ENCODE data around the gene UBTF.

UBTF gene

GRCh38 chr17:44214896-44215295 is 4.6 kb downstream of the UBTF start:
- no peak for DNase-seq

- no peak for DNase-seq
These were observed 5.3 kb downstream of the UBTF start for GRCh38 chr17:44214230-44214494.

DNA sequence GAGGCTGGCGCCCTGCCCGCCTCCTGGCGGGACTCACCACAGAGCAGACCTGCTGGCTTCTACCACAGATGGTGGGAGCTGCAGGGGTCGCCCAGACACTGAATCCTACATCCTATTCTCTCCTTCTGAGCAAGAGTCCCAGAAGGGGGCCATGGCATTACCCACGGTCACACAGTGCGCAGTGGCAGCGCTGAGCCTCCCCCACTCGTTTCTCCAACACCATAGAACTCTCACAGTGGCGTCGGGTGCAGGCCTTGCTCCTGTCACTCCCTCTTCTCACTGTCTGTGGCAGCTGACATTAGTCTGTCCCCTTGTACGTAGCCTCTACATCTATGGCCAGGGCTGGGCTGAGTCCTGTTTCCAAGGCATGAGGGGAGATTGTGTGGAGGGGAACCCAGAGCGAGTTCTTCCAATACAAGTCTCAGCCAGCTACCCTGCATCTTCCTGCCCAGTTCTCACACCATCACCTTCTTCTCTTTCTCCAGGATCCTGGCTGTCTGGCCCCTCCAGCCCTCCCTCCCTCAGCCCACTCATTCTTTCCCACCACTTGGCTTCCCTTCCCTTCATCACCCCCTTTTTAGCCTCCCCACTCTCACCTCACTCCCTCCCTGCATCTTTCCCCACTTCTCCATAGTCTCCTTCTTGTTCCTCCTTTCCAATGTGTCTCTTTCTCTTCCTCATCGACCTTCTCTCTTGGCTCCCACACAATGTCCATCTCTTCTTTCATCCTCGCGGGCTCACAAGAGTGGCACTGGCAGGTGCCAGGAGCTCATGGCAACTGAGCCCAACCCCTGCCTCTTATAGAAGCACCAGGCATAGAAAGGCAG is 5.9 kb downstream of the UBTF start:
- DNase-seq: no peak

DNA sequence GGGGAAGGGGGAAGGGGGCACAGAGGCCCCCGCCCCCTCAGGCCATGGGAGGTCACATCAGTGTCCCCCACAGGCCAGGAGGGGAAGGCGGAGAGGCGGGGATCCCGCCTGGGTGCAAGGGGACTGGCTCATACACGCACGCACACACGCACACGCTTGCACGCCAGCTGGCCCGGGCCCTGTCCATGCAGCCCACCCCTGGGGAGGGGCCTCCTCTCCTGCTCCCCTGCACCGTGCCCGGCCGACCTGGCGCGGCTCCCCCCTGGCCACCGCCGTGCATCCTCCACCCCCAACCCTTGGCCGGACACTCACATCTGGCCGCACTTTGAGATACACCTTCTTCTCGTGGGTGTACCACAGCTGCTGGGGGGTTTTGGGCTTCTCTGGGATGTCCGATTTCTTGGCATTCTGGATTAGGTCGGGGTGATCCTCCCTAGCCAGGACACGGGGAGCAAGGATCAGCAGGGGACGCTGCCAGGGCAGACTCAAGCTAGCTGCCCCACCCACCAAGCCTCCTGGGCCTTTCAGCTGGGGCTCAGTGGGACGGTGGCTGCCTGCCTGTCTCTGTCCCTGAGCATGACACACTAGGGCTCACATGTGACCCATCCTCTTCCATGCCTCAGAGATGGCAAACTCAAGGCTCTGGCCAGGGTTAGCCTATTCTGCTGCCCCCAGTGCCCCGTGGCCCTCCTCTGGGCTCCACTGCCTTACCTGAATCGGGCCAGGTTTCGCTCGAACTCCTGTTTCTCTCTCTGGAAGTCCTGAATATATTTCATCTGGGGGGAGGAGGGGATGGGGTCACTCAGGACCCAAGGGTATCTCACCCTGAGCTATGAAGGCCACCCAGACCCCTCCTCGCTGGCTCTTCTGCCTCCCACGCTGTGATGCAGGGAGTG is 6.7 kb downstream of the UBTF start:
- DNase-seq: no peak

DNA sequence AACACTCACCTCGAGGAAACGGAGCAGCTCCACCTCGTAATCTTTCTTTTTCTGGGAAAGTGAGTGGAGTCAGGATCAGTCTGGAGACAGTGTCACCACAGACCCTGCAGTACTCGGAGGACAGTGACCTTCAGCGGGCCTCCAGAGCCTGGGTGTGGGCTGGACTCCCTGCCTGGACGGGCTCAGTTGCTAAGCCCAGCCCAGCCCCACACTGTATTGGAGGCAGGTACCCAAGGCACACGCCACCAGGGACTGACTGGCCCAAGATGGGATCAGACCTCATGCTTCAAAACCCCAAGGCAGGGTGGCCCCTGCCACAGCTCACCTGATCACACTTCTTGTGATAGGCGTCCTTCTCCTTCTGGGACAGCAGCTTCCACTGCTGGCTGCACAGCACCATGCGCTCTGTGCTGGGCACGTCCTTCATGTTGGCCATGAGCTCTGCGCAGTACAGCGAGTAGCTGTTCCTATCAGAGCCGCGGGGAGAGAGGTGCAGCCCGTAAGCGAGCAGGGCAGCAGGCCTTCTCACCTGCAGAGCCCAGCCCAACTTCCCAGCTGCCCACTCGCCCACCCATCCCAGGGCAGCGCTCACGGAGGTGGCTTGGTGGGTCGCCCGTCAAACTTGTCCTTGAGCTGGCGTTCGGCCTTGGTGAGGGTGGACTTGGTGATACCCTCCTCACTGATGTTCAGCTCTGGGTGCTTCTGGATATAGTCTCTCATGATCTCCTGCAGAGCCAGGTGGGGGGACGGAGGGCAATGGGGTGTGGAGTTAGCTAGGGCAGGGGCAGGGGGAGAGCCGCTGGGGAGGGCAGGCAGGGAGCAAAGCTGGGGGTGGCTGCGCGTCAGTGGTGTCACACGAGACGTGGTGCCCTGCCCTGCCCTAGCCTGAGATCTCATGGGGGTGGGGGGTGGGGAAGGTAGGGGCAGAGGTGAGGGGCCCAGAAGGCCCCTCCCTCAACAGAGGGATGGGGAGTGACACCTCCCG is 7.9 kb downstream of the UBTF start:
- DNase-seq: no peak

DNA sequence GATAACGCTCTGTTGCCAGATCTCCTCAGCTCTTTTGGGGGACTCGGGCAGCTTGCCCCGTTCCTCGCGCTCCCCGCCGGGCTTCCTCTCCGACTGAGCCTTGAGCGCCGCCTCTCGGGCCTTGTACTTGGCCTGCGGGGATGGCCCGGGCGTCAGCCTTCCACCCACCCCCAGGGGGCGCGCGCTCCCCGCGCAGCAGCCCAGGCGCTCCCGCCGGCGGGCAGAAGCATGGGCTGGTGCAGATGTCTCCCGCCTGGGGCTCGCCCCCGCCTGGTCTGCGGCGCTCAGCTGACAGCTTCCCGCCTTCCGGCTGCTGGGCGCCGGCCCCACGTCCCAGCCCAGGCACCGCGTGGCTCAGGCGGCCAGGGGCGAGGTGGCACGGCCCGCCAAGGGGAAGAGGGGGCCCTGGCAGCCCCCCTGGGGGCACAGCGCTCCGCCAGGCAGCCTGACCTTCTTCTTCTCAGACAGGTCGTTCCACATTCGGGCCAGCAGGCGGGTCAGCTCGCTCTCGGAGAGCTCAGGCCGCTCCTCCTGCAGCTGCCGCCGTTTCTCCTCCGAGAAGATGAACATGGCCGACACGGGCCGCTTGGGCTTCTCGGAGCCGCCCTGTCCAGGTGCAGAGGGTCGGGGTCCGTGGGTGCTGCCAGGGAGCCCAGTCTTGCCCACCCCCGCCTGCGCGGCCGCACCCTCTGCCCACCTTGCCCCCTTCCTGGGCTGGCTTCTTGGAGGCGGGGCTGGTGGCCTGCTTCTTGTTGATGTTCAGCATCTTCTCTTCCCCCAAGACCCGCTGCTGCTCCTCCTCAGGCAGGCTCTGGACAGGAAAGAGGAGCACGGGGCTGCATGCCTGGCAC is 8.9 kb downstream of the UBTF start:
- DNase-seq: peak; percentile 88

- DNase-seq: no peak
These were observed 9.6 kb downstream of the UBTF start for GRCh38 chr17:44209786-44210341.

DNA sequence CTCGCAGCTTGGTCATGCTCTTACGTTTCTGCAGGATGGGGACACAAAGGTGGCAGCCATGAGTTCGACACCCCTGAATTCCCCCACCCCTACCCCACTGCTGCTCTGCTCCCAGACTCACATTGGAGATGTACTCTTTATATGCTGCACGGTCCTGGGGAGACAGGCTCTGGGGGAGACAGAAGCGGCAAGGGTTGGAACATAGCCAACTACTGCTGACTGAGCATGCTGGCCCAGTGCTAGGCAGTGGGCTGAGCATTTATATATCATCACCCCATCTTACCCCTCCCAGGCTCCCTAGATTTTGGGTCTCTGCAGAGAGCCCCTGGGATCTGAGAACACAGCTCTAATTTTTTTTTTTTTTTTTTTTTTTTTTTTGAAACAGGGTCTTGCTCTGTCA is 11.7 kb downstream of the UBTF start:
- no peak for DNase-seq

DNA sequence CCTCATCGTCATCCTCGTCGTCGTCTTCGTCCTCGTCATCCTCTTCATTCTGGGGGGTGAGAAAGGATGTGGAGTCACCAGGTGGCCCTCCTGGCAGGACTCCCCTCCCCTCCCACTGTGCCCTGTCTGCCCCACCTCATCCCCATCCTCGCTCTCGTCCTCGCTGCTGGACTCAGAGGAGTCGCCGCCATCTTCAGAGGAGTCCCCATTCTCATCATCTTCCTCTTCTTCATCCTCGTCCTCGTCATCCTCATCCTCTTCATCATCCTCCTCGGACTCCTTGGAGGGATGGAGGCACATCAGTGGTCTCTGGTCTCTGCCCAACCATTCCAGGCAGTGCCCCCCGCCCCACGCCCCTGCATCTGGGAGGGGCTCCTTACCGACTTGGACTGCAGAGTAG is 12.2 kb downstream of the UBTF start:
- no peak for DNase-seq

DNA sequence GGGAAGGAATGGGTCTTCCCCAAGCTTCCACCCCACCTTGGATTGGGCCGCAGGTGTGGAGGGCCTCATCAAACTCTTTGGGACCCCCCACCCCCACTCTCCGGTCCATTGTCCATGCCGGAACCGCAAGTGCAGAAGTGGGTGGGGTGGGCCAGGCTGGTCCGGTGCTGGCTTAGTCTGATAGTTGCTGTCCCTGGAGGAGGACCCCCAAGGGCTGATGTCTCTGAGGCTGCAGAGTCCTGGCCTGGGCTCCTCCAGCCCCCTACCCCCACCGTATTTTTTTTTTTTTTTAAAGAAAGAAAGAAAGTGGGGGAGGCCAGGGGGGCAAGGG is 12.7 kb downstream of the UBTF start:
- no peak for DNase-seq

- DNase-seq: peak; percentile 23
These were observed 13.3 kb downstream of the UBTF start for GRCh38 chr17:44205962-44206824.

DNA sequence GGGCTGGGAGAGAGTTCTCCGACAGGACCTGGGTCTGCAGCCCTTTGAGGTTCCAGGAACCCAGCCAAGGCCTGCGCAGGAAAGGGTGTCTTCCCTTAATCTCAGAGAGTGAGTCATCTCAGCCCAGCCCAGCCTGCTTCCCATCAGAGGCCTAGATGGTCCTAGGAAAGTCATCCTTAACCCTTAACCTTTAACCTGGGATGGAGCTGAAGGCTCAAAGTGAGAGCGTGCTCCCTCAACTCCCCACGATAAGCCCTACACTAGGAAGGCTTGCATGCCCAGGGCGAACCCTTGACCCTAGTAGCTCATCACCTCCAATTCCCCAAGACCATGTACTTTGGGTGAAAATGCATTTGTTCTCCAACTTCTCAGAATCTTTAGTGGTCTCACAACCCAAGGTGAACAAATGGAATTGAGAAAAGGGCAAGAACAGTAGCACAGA is 15.0 kb downstream of the UBTF start:
- peak; percentile 42 for DNase-seq

- peak; percentile 68 for DNase-seq
These were observed 15.6 kb downstream of the UBTF start for GRCh38 chr17:44203731-44204440.

- DNase-seq: no peak
These were observed 16.7 kb downstream of the UBTF start for GRCh38 chr17:44202756-44203155.

DNA sequence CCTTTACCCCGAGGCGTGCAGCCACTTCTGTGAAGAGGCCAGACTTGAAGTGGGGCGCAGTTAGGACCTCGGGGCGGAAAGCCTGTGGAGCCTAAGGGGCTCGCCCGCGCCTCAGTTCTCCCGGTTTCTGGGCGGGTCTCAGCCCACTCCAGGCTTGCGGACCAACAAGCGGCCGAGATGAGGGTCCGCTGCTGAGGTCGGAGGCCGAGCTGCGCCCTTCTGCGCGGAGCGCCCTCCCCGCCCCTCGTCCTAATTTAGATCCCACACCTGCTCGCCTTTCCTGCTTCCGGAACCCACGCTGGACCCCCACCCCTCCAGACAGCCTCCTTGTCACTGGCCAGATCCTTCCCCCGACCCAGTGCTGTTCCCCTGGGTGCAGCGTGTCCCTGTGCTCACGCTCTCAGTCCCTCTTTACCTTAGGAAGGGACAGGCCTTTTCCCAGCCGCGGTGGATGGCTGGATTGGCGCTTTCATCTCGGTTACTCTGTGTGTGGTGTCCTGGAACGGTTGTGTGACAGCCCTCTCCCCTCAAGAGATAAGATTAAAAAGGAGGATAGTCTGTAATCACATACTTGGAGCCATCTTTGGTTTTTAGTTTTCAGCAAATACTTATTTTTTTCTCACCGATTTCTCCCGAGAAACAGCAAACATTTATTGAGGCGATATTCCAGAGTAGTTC is 18.9 kb downstream of the UBTF start:
- no peak for DNase-seq

- DNase-seq: peak; percentile 99
These were observed 19.7 kb downstream of the UBTF start, which contains the start of gene ATXN7L3 for GRCh38 chr17:44199553-44200477. Gene ATXN7L3 (minus strand): TSS chr17:44199884. CDS start chr17:44198070, 1,814 bp downstream.

DNA sequence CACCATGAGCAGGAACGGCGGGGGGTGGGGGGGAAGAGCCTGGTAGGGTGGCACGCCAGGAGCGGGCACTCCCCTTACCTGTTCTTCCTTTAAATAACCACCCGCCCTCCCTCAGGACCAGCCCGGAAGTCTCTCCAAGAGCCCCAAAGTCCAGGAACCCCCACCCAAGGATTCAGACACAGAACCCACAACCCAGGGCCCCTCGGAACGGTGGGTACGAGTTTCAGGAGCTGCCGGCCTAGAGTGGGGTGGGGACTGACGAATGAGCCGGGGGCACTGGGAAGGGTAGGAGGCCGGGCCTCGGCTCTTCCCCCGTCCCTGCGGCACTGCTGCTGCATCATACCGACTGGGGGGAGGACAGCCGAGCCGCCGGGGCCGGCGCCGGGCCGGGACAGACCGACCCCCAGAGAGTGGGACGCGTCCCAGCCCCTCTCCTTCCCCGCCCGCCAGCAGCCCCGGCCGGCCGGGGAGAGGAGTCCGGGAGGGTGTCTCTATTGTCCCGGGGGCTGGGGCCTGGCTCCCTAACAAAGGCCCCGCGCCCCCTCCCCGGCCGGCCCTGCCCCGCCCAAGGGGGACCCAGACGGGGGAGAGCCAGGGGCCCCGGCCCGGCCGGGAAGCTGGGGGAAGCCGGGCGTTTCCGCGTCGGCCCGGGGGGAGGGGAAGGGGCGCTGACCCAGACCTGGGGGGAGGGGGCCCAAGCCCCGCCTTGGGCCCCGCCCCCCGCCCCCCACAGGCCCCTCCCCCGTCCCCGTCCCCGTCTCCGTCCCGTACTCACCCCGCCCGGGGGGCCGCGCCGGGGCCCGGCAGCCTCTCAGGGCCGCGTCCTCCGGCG is 20.5 kb downstream of the UBTF start:
- peak; percentile 76 for DNase-seq

Measured in fibroblast of skin of scalp (primary cell).